ENCODE data around the gene TMEM245.

Gene TMEM245

DNA sequence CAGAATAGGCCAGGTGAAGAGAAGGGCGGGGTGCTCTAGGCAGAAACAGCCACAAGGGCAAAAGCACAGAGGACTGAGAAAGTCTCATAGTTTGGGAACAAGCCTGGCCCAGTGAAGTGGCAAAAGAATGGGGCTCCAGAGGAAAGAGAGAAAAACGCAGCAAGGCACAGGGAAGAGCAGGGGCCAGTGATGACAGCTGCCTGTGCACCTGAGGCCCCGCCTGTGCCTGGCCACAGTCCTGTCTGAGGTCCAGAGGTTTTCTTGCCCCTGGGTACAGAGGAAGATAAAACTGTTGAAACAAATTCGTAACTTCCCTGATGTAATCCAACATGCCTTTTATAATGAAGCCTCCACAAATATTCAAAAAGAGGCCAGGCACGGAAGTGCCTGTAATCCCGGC is 25.3 kb upstream of the TMEM245 start:
- no peaks in the 10 kb centered on the region for H4K20me1 ChIP-seq (ENCODE audit: control insufficient read depth, insufficient read depth, low read depth, low read length)
- H3K79me2 ChIP-seq (ENCODE audit: control insufficient read depth, low read length) = no peaks in the 10 kb centered on the region
- TF ChIP-seq, protein P1, sequence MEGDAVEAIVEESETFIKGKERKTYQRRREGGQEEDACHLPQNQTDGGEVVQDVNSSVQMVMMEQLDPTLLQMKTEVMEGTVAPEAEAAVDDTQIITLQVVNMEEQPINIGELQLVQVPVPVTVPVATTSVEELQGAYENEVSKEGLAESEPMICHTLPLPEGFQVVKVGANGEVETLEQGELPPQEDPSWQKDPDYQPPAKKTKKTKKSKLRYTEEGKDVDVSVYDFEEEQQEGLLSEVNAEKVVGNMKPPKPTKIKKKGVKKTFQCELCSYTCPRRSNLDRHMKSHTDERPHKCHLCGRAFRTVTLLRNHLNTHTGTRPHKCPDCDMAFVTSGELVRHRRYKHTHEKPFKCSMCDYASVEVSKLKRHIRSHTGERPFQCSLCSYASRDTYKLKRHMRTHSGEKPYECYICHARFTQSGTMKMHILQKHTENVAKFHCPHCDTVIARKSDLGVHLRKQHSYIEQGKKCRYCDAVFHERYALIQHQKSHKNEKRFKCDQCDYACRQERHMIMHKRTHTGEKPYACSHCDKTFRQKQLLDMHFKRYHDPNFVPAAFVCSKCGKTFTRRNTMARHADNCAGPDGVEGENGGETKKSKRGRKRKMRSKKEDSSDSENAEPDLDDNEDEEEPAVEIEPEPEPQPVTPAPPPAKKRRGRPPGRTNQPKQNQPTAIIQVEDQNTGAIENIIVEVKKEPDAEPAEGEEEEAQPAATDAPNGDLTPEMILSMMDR (IDR thresholded peaks at IDR 0.05; ENCODE audit: low read depth, low read length, poor library complexity, severe bottlenecking) = no peak
- TF ChIP-seq EZH2phosphoT487 (IDR thresholded peaks at IDR 0.05; ENCODE audit: borderline replicate concordance, low read length) = no peak
- H3F3A ChIP-seq (ENCODE audit: control insufficient read depth, insufficient read depth) = no peaks in the 10 kb centered on the region
- H3K27ac ChIP-seq (ENCODE audit: low read depth, low read length) = no peak overlapping the region
- H3K4me2 ChIP-seq (ENCODE audit: low read length) = no peak overlapping the region
- H3K4me3 ChIP-seq (ENCODE audit: low read length) = no peak overlapping the region
- peaks cover 6% of the 10 kb centered on the region for H3K27me3 ChIP-seq (ENCODE audit: control insufficient read depth, low read length)
- no peaks in the 10 kb centered on the region for H3K9me3 ChIP-seq (ENCODE audit: control insufficient read depth, insufficient read depth, low read length)
- no peaks in the 10 kb centered on the region for H3K4me1 ChIP-seq (ENCODE audit: control insufficient read depth, low read length)
- no peaks in the 10 kb centered on the region for H3K36me3 ChIP-seq (ENCODE audit: control insufficient read depth, low read length)
- no peaks in the 10 kb centered on the region for H3K9me2 ChIP-seq (replicated peaks; ENCODE audit: control insufficient read depth, low read length)

DNA sequence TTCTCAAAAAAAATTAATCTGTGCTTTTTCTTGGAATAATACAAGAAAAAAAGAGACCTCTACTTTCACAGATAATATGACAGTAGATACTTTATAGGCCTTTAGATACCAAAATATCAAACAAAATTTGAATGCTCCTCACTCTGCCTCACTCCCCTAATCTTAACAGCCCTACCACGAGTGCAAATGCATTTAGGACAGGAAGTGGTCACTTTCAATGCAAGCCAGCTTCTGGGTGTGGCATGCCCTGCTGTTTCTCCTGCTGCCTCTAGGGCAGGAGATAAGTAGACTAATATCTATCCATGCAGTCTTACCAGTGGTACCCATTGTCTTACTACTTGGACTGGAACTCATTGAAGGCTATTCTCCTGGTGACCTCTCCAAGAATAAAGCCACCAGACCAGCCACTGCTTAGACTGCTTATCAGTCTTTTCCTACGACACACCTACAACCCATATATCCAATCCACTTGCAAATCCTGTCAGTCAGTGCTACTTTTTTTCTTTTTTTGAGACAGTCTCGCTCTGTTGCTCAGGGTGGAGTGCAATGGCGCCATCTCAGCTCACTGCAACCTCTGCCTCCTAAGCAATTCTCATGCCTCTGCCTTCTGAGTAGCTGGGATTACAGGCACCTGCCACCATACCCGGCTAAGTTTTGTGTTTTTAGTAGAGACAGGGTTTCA is 24.3 kb upstream of the TMEM245 start:
- Histone ChIP-seq H3K79me2 (ENCODE audit: control insufficient read depth, low read length) (no peaks in the 10 kb centered on the region), H4K20me1 (ENCODE audit: control insufficient read depth, insufficient read depth, low read depth, low read length) (no peaks in the 10 kb centered on the region), H3F3A (ENCODE audit: control insufficient read depth, insufficient read depth) (no peaks in the 10 kb centered on the region), H3K4me3 (ENCODE audit: low read length) (no peak overlapping the region), H3K9me3 (ENCODE audit: control insufficient read depth, insufficient read depth, low read length) (no peaks in the 10 kb centered on the region), H3K27me3 (ENCODE audit: control insufficient read depth, low read length) (peaks cover 6% of the 10 kb centered on the region), H3K36me3 (ENCODE audit: control insufficient read depth, low read length) (no peaks in the 10 kb centered on the region), H3K4me2 (ENCODE audit: low read length) (no peak overlapping the region), H3K4me1 (ENCODE audit: control insufficient read depth, low read length) (no peaks in the 10 kb centered on the region), H3K27ac (ENCODE audit: low read depth, low read length) (no peak overlapping the region), H3K9me2 (replicated peaks; ENCODE audit: control insufficient read depth, low read length) (no peaks in the 10 kb centered on the region)
- TF ChIP-seq, protein P1 (IDR thresholded peaks at IDR 0.05; ENCODE audit: low read depth, low read length, poor library complexity, severe bottlenecking) = peak; percentile 35
- no peak for TF ChIP-seq EZH2phosphoT487 (IDR thresholded peaks at IDR 0.05; ENCODE audit: borderline replicate concordance, low read length)

DNA sequence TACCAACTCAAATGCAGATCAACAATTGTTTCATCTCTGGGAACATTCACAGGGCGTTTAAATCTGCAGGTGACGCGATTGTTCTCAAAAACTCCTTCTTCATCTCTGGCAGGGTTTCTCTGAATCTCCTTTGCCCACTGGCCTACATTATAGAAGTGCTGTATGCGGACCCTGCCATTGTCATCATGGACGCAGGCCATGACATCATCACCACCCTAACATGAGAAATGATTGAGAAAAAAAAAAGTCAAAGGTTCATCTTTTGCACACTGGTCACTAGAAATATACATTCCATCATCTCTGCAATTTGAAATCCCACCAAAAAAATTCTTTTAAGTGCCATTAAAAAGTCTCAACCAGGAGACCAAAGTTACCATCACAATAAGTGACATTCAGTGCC is 21.6 kb upstream of the TMEM245 start:
- Histone ChIP-seq H3K4me1 (ENCODE audit: control insufficient read depth, low read length) (no peaks in the 10 kb centered on the region), H4K20me1 (ENCODE audit: control insufficient read depth, insufficient read depth, low read depth, low read length) (no peaks in the 10 kb centered on the region), H3K27ac (ENCODE audit: low read depth, low read length) (no peak overlapping the region), H3K79me2 (ENCODE audit: control insufficient read depth, low read length) (no peaks in the 10 kb centered on the region), H3K9me3 (ENCODE audit: control insufficient read depth, insufficient read depth, low read length) (no peaks in the 10 kb centered on the region), H3K4me2 (ENCODE audit: low read length) (no peak overlapping the region), H3K27me3 (ENCODE audit: control insufficient read depth, low read length) (peaks cover 9% of the 10 kb centered on the region), H3K36me3 (ENCODE audit: control insufficient read depth, low read length) (no peaks in the 10 kb centered on the region), H3K4me3 (ENCODE audit: low read length) (no peak overlapping the region), H3F3A (ENCODE audit: control insufficient read depth, insufficient read depth) (no peaks in the 10 kb centered on the region), H3K9me2 (replicated peaks; ENCODE audit: control insufficient read depth, low read length) (no peaks in the 10 kb centered on the region)
- TF ChIP-seq EZH2phosphoT487 (IDR thresholded peaks at IDR 0.05; ENCODE audit: borderline replicate concordance, low read length) = no peak
- TF ChIP-seq, protein P1 (IDR thresholded peaks at IDR 0.05; ENCODE audit: low read depth, low read length, poor library complexity, severe bottlenecking) = no peak

Data from DOHH2 (cell line).